DOHH2 (cell line): ENCODE results near the gene AFDN.

Source experiments
- EZH2phosphoT487 ChIP-seq: fragments of 200-600 bp; sonication (generic); IDR thresholded peaks from 2 replicates; pipeline ENCODE4 v1.6.1; 2017; ENCODE audit warnings: borderline replicate concordance, mild to moderate bottlenecking, antibody characterized with exemption, low read length, moderate library complexity, mixed read lengths
- TF ChIP-seq, protein P1 (sequence below): fragments of 200-600 bp; sonication (generic); IDR thresholded peaks from one replicate; pipeline ENCODE4 v1.5.1; 2014; ENCODE audit warnings: antibody characterized with exemption, mild to moderate bottlenecking, low read depth, low read length; ENCODE audit not compliant: poor library complexity, severe bottlenecking

DNA sequence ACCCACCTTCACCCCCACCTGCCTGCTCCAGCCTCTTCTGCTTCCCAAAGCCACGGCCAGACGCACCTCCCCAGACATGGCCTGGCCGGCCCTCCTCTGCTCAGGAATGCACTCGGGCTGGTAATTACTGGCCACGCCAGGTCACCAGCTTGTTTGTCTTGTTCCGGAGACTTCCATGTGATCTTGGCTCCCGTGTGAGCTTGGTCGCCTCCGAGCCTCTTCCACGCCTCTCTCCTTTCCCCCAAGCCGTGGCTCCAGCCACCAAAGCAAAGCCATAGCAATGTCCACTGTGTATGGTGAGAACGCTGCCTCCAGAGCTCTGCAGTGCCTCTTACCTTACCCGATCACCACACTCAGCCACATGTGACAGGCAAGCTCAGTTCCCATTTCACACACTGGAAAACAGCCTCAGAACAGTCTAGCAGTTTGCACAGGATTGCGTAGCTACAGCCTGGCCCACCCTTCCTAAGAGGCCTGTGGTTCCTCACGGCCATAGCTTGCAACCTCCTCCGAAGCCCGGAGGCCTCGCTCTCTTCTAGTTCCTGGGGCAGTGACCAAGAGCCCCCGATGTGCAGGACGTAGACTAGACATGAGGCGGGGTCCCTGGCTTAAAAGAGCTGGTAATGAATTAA, 48.1 kb upstream of the AFDN start:
- TF ChIP-seq, protein P1, sequence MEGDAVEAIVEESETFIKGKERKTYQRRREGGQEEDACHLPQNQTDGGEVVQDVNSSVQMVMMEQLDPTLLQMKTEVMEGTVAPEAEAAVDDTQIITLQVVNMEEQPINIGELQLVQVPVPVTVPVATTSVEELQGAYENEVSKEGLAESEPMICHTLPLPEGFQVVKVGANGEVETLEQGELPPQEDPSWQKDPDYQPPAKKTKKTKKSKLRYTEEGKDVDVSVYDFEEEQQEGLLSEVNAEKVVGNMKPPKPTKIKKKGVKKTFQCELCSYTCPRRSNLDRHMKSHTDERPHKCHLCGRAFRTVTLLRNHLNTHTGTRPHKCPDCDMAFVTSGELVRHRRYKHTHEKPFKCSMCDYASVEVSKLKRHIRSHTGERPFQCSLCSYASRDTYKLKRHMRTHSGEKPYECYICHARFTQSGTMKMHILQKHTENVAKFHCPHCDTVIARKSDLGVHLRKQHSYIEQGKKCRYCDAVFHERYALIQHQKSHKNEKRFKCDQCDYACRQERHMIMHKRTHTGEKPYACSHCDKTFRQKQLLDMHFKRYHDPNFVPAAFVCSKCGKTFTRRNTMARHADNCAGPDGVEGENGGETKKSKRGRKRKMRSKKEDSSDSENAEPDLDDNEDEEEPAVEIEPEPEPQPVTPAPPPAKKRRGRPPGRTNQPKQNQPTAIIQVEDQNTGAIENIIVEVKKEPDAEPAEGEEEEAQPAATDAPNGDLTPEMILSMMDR = no peak
- TF ChIP-seq EZH2phosphoT487 = no peak
